ENCODE results near the gene DGCR2.
A peak's percentile ranks its signal among the peaks of the same experiment; 100 is the strongest.

DNA sequence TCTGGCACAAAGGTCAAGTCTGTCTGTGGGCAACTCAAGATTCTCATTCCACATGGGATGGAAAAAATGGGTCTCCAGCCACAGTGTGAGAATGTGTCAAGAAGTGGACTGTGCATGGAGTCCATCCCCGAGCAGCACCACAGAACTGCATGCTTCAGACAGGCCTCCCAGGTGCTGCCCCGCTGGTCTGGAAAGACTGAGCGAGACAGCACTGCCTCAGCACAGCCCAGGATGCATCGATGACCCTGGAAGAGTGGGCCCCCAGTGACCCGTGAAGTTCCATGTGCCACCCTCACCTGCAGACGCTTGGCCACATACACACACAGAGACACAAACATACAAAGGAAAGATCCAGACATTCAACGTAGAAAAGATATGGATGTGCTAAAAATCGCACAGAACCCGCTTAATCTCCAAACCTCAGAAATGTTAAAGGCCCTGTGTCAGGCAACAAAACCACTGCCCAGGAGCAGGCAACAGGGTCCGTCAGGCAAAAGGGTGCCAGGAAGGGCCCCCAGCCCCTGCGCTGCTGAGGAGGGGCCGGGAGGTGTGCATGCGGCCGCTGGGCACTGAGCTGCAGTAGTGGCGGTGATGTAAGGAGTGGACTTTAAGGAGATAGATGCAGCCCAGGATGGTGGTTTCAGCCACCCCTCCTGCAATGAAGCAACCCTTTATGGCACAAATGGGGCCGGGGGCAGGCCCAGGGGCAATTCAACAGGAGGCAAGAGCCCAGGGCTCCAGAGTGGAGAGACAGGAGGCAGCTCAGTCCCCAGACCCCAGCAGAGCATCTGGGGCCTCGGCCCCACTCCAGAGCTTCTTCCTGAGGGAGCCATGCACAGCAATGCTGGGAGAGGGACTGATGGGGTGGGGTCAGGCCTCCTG is 84.7 kb downstream of the DGCR2 start:
- TF ChIP-seq, protein P1, sequence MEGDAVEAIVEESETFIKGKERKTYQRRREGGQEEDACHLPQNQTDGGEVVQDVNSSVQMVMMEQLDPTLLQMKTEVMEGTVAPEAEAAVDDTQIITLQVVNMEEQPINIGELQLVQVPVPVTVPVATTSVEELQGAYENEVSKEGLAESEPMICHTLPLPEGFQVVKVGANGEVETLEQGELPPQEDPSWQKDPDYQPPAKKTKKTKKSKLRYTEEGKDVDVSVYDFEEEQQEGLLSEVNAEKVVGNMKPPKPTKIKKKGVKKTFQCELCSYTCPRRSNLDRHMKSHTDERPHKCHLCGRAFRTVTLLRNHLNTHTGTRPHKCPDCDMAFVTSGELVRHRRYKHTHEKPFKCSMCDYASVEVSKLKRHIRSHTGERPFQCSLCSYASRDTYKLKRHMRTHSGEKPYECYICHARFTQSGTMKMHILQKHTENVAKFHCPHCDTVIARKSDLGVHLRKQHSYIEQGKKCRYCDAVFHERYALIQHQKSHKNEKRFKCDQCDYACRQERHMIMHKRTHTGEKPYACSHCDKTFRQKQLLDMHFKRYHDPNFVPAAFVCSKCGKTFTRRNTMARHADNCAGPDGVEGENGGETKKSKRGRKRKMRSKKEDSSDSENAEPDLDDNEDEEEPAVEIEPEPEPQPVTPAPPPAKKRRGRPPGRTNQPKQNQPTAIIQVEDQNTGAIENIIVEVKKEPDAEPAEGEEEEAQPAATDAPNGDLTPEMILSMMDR (IDR thresholded peaks at IDR 0.05 in 8 of 11, conservative IDR thresholded peaks at IDR 0.05 in 3 of 11): no peak
- TF ChIP-seq POLR2A (IDR thresholded peaks at IDR 0.05) (no peak), POLR2AphosphoS5 (IDR thresholded peaks at IDR 0.05) (peak in 1 of 3 donors; percentile 25)

Measured in spleen (tissue), 7 donors.